Mucosa of descending colon (tissue), 3 donors: ENCODE results near the gene RAB8A. TPM values are rescaled to one million over a fixed set of nuclear protein-coding genes. Genes with fewer than 3 reads are reported as not detected.
A peak's percentile ranks its signal among the peaks of the same experiment; 100 is the strongest.

ENCODE experiments used
- ATAC-seq: fragments of 200-7000 bp; cut with Tn5 transposase; one replicate; pipeline ENCODE4 v1.9.1; 2020; ENCODE audit warnings: mild to moderate bottlenecking, moderate library complexity
- DNase-seq, 3 donors: peaks; one replicate each; pipeline ENCODE4 v3.0.0-alpha.2; 2020
- H3K36me3 ChIP-seq: fragments of 200-600 bp; one replicate; pipeline ENCODE4 v1.8.0; 2021; ENCODE audit warnings: low read depth, mild to moderate bottlenecking
- H3K4me1 ChIP-seq: fragments of 200-600 bp; one replicate; pipeline ENCODE4 v1.8.0; 2021; ENCODE audit warnings: low read depth, mild to moderate bottlenecking
- H3K4me3 ChIP-seq: fragments of 200-600 bp; one replicate; pipeline ENCODE4 v1.8.0; 2021; ENCODE audit warnings: mild to moderate bottlenecking
- H3K9me3 ChIP-seq: fragments of 200-600 bp; one replicate; pipeline ENCODE4 v1.8.0; 2021; ENCODE audit warnings: mild to moderate bottlenecking
- CTCF ChIP-seq: fragments of 200-600 bp; IDR thresholded peaks from one replicate; pipeline ENCODE4 v1.8.0; 2022; ENCODE audit warnings: antibody characterized with exemption, mild to moderate bottlenecking
- intact Hi-C, 2 donors: fragments of 100-400 bp; cut with DNase I in 1 of 2; cut with micrococcal nuclease in 1 of 2; formaldehyde crosslinking; loops; one replicate each; pipeline versions ENCODE4 v1.11.0 to v1.11.1; 2022; cut with DNase I, micrococcal nuclease
- total RNA-seq, 3 donors: library from RNA; stranded (reverse); fragmentation: NEBNext Ultra II Directional in 2 of 3; extraction: Animal tissue kit (Norgen Biotek cat#: 25700) in 2 of 3; gene quantifications; one replicate each; pipeline versions ENCODE4 v1.2.1 to v1.2.4, GENCODE V29; 2021 to 2023
- donor health status: DM: no; HTN: no; CAD: no; lungs with moderate emphysema.
- donor health status: DM: no; HTN: no; CAD: no.
- donor health status: DM: no; HTN: yes; CAD: no.

Gene RAB8A
- total RNA-seq, 3 donors from 2014 or later = 85.5 to 129 (median 119) TPM

- H3K4me3 ChIP-seq = no peak overlapping the region
- ATAC-seq = no peak
- TF ChIP-seq CTCF = no peak
- no peaks in the 10 kb centered on the region for H3K9me3 ChIP-seq
- peaks cover 8% of the 10 kb centered on the region for H3K4me1 ChIP-seq
- peaks cover 8% of the 10 kb centered on the region for H3K36me3 ChIP-seq
- DNase-seq = no peak
- intact Hi-C loops = no loop called here
Measured at GRCh38 chr19:16127776-16128371, 16.2 kb downstream of the RAB8A start.

- no peak for TF ChIP-seq CTCF
Measured at GRCh38 chr19:16131648-16132047, 20.0 kb downstream of the RAB8A start.

GRCh38 chr19:16133818-16134217 is 22.1 kb downstream of the RAB8A start:
- no peaks in the 10 kb centered on the region for H3K36me3 ChIP-seq
- intact Hi-C loops = no loop called here
- ATAC-seq = no peak

More at GRCh38 chr19:16131648-16132047, 20.0 kb downstream of the RAB8A start:
- intact Hi-C loops = no loop called here
- no peak for DNase-seq
- H3K36me3 ChIP-seq = peaks cover 8% of the 10 kb centered on the region
- H3K9me3 ChIP-seq = no peaks in the 10 kb centered on the region
- no peaks in the 10 kb centered on the region for H3K4me1 ChIP-seq
- no peak for ATAC-seq
- H3K4me3 ChIP-seq = no peak overlapping the region

GRCh38 chr19:16134510-16134909 is 22.8 kb downstream of the RAB8A start:
- Histone ChIP-seq H3K36me3 (no peaks in the 10 kb centered on the region), H3K4me3 (no peak overlapping the region), H3K9me3 (no peaks in the 10 kb centered on the region), H3K4me1 (no peaks in the 10 kb centered on the region)
- intact Hi-C loops = no loop called here
- DNase-seq (peak in 1 of 3 donors; percentile 54), ATAC-seq (peak; percentile 23)
- TF ChIP-seq CTCF = no peak

More at GRCh38 chr19:16133818-16134217, 22.1 kb downstream of the RAB8A start:
- Histone ChIP-seq H3K9me3 (no peaks in the 10 kb centered on the region), H3K4me1 (no peaks in the 10 kb centered on the region), H3K4me3 (no peak overlapping the region)
- DNase-seq = no peak
- no peak for TF ChIP-seq CTCF

GRCh38 chr19:16135430-16136127 is 23.9 kb downstream of the RAB8A start:
- Histone ChIP-seq H3K4me1 (no peaks in the 10 kb centered on the region), H3K9me3 (no peaks in the 10 kb centered on the region), H3K4me3 (no peak overlapping the region), H3K36me3 (no peaks in the 10 kb centered on the region)
- no peak for TF ChIP-seq CTCF
- DNase-seq (no peak), ATAC-seq (no peak)
- intact Hi-C loops = no loop called here
